Cardiac fibroblast (primary cell): ENCODE data around the gene PXDN.
A peak's percentile ranks its signal among the peaks of the same experiment; 100 is the strongest.

ENCODE experiments used
- DNase-seq, 2 donors: peaks; one replicate each; pipeline versions ENCODE4 v3.0.0 to v3.0.0-alpha.2; 2010; ENCODE audit warnings: low read depth in 2 of 2
- H3K4me3 ChIP-seq, 2 donors: replicated peaks in 1 of 2; 1 replicate in 1 of 2; 2 replicates in 1 of 2; pipeline ENCODE4 v1.5.1; 2011; ENCODE audit warnings: low read depth in 2 of 2, low read length in 2 of 2, mild to moderate bottlenecking in 2 of 2, moderate library complexity in 1 of 2
- CTCF ChIP-seq: IDR thresholded peaks from one replicate; pipeline ENCODE4 v1.5.1; 2011; ENCODE audit warnings: low read depth, mild to moderate bottlenecking, low read length, inconsistent platforms

The PXDN gene

GRCh38 chr2:1655461-1655860 is 88.9 kb downstream of the PXDN start:
- DNase-seq: peak in 1 of 2 donors; percentile 23
- no peak overlapping the region for H3K4me3 ChIP-seq
- no peak for TF ChIP-seq CTCF

- no peak for TF ChIP-seq CTCF
- DNase-seq: no peak
- H3K4me3 ChIP-seq: no peak overlapping the region
Measured at GRCh38 chr2:1654696-1655374, 89.5 kb downstream of the PXDN start.

GRCh38 chr2:1653956-1654695 is 90.2 kb downstream of the PXDN start:
- no peak for TF ChIP-seq CTCF
- DNase-seq: peak; percentile 84 to 94
- H3K4me3 ChIP-seq: no peak overlapping the region

GRCh38 chr2:1652034-1652790 is 92.1 kb downstream of the PXDN start:
- H3K4me3 ChIP-seq: no peak overlapping the region
- no peak for TF ChIP-seq CTCF
- peak in 1 of 2 donors; percentile 73 for DNase-seq

GRCh38 chr2:1651121-1652033 is 92.9 kb downstream of the PXDN start:
- DNase-seq: peak in 1 of 2 donors; percentile 84
- no peak overlapping the region for H3K4me3 ChIP-seq
- no peak for TF ChIP-seq CTCF
